ENCODE data around the gene PCARE.

DNA sequence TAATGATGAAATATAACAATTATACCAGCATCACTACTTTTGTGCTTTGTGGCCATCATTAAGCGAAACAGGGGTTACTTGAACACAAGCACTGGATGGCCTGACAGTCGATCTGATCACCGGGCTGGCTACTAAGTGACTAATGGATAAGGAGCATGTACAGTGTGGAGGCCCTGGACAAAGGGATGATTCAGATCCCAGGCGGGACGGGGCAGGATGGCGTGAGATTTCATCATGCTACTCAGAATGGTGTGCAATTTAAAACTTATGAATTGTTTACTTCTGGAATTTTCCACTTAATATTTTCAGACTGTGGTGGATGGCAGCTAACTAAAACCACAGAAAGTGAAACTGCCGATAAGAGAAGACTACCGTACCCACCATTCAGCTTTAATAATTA lies 33.9 kb upstream of the PCARE start:
- TF ChIP-seq, protein P1, sequence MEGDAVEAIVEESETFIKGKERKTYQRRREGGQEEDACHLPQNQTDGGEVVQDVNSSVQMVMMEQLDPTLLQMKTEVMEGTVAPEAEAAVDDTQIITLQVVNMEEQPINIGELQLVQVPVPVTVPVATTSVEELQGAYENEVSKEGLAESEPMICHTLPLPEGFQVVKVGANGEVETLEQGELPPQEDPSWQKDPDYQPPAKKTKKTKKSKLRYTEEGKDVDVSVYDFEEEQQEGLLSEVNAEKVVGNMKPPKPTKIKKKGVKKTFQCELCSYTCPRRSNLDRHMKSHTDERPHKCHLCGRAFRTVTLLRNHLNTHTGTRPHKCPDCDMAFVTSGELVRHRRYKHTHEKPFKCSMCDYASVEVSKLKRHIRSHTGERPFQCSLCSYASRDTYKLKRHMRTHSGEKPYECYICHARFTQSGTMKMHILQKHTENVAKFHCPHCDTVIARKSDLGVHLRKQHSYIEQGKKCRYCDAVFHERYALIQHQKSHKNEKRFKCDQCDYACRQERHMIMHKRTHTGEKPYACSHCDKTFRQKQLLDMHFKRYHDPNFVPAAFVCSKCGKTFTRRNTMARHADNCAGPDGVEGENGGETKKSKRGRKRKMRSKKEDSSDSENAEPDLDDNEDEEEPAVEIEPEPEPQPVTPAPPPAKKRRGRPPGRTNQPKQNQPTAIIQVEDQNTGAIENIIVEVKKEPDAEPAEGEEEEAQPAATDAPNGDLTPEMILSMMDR (IDR thresholded peaks at IDR 0.05; ENCODE audit: low read length), result no peak
- no peak for TF ChIP-seq EZH2 (IDR thresholded peaks at IDR 0.05; ENCODE audit: borderline replicate concordance, low read length)
